ENCODE data around the gene RPAP3.

DNA sequence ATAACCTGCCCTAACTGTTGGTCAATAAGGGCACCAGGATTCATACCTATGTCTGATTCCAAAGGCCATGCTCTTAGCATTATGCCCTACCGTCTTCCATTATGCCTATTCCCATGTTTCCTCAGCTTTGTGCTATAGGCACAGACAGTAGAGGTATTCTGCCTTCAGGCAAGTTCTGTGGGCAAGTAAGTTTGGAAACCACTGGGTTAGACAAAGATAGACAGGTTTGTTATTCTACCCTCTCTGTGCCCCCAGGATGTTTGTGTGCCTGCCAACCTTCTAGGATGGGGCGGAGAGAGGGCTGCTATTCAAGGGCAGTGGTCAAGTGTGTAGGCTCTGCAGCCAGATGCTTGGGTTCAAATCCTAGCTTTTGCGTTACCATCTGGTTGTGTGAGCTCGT lies 48.3 kb upstream of the RPAP3 start:
- TF ChIP-seq EZH2 (IDR thresholded peaks at IDR 0.05; ENCODE audit: low read length) (no peak), CTCF (optimal IDR thresholded peaks at IDR 0.05 in 1 of 3, IDR thresholded peaks at IDR 0.05 in 1 of 3, conservative IDR thresholded peaks at IDR 0.05 in 1 of 3; ENCODE audit: extremely low read depth in 1 of 3, insufficient read depth in 2 of 3, low read length in 3 of 3) (no peak)

Data from keratinocyte (primary cell).